Adrenal gland (tissue), 12 donors: Measurements from ENCODE around the gene KRT37. TPM values are rescaled to one million over a fixed set of nuclear protein-coding genes. Genes with fewer than 3 reads are reported as not detected.

ENCODE experiments used
- DNase-seq, 7 donors: peaks; one replicate each; pipeline ENCODE4 v3.0.0-alpha.2; 2019 to 2020
- H3K27ac ChIP-seq, 5 donors: fragments of 200-600 bp; sonication (generic) in 4 of 5; 1 replicate in 3 of 5; 2 replicates in 2 of 5; pipeline versions ENCODE4 v1.5.1 to v1.8.0; 2016 to 2020; ENCODE audit warnings: mild to moderate bottlenecking in 1 of 5
- H3K27me3 ChIP-seq: fragments of 200-600 bp; 2 replicates; pipeline ENCODE4 v1.8.0; 2021
- H3K36me3 ChIP-seq, 2 donors: fragments of 200-600 bp; replicated peaks in 1 of 2; 1 replicate in 1 of 2; 2 replicates in 1 of 2; pipeline versions ENCODE4 v1.5.1 to v1.8.0; 2018 to 2022
- H3K4me1 ChIP-seq, 2 donors: fragments of 200-600 bp; replicated peaks in 1 of 2; 1 replicate in 1 of 2; 2 replicates in 1 of 2; pipeline versions ENCODE4 v1.5.1 to v1.8.0; 2018 to 2021
- H3K4me3 ChIP-seq, 4 donors: fragments of 200-600 bp; sonication (generic) in 3 of 4; one replicate each; pipeline ENCODE4 v1.5.1; 2016 to 2018
- H3K9me3 ChIP-seq, 3 donors: fragments of 200-600 bp; sonication (generic) in 1 of 3; replicated peaks in 1 of 3; 1 replicate in 2 of 3; 2 replicates in 1 of 3; pipeline versions ENCODE4 v1.5.1 to v1.8.0; 2016 to 2021
- CTCF ChIP-seq, 6 experiments: fragments of 450-650 bp in 4 of 6; fragments of 200-600 bp in 2 of 6; sonication (generic) in 1 of 6; IDR thresholded peaks; 1 replicate in 5 of 6; 2 replicates in 1 of 6; pipeline versions ENCODE4 v1.5.1 to v1.8.0; 2016 to 2021; ENCODE audit warnings: antibody characterized with exemption in 6 of 6, mild to moderate bottlenecking in 2 of 6, moderate library complexity in 1 of 6
- POLR2A ChIP-seq, 2 donors: fragments of 450-650 bp; IDR thresholded peaks; one replicate each; pipeline ENCODE4 v1.6.1; 2017; ENCODE audit warnings: antibody characterized with exemption in 2 of 2, mild to moderate bottlenecking in 2 of 2, moderate library complexity in 1 of 2
- WGBS, 4 donors: extraction: QIAGEN DNeasy Blood & Tissue Kit in 2 of 4; methylation state at CpG; one replicate each; pipeline versions ENCODE4 v1.1.5 to v1.1.7; 2013 to 2017; 5-methylcytosine and 5-hydroxymethylcytosine counted together
- intact Hi-C, 2 donors: fragments of 100-400 bp; cut with DNase I; formaldehyde crosslinking; loops; one replicate each; pipeline versions ENCODE4 v1.14.1 to v1.15.0; 2022 to 2023
- polyA plus RNA-seq, 3 donors: library from polyadenylated mRNA; stranded (reverse); fragments of 200-250 nt in 2 of 3; fragments of 350-450 nt in 1 of 3; fragmentation: Illumina TruSeq in 1 of 3; extraction: RNeasy Lipid Tissue Mini Kit (QIAGEN cat#74804) in 1 of 3; gene quantifications; one replicate each; pipeline ENCODE4 v1.2.3, GENCODE V29; 2013 to 2014
- total RNA-seq, 9 donors: library from RNA; depleted of rRNA in 4 of 9; stranded (reverse); fragments of >200 nt in 4 of 9; fragments of 120-200 nt in 1 of 9; fragmentation: NEBNext Ultra II Directional in 1 of 9; extraction: Animal tissue kit (Norgen Biotek cat#: 25700) in 1 of 9; gene quantifications; one replicate each; pipeline versions ENCODE4 v1.1.0 to v1.2.4, GENCODE V29; 2013 to 2023
- donor health status: healthy with polysubstance abuse.
- donor health status: Bipolar disorder and iron deficiency.
- donor health status: DM: yes; HTN: yes; CAD: no.
- donor health status: DM: no; HTN: no; CAD: no.
- donor health status: DM: no; HTN: no; CAD: no.
- donor health status: DM: yes; HTN: yes; CAD: no.

KRT37 gene
- total and polyA plus RNA-seq, 12 donors: not detected

- H3K27me3 ChIP-seq: no peaks in the 10 kb centered on the region
- peaks cover 0 to 5% of the 10 kb centered on the region in 2 donors for H3K4me1 ChIP-seq
- no peaks in the 10 kb centered on the region for H3K9me3 ChIP-seq
- no peaks in the 10 kb centered on the region for H3K36me3 ChIP-seq
- no peak for TF ChIP-seq CTCF (IDR thresholded peaks at IDR 0.05)
- TF ChIP-seq POLR2A (IDR thresholded peaks at IDR 0.05): no peak
- WGBS, 4 donors: 59 to 73% (median 72%) methylated on average over 2 of the region's 2 CpGs
- DNase-seq: no peak
- H3K27ac ChIP-seq: no peak overlapping the region
- intact Hi-C loops: no loop called here
- no peak overlapping the region for H3K4me3 ChIP-seq
These were observed 26.9 kb upstream of the KRT37 start for GRCh38 chr17:41451154-41451728.

- Histone ChIP-seq H3K36me3 (no peaks in the 10 kb centered on the region), H3K4me1 (peaks cover 0 to 5% of the 10 kb centered on the region in 2 donors), H3K4me3 (no peak overlapping the region), H3K27ac (no peak overlapping the region), H3K9me3 (no peaks in the 10 kb centered on the region), H3K27me3 (no peaks in the 10 kb centered on the region)
- 77 to 100% (median 87%) methylated on average over 1 to 6 of the region's 6 CpGs for WGBS, 4 donors
- no peak for DNase-seq
- TF ChIP-seq CTCF (IDR thresholded peaks at IDR 0.05) (no peak), POLR2A (IDR thresholded peaks at IDR 0.05) (no peak)
- intact Hi-C loops: no loop called here
These were observed 24.6 kb upstream of the KRT37 start for GRCh38 chr17:41449008-41449407.

- DNase-seq: peak in 1 of 7 donors; percentile 19
- Histone ChIP-seq H3K4me3 (no peak overlapping the region), H3K27ac (no peak overlapping the region), H3K9me3 (no peaks in the 10 kb centered on the region), H3K4me1 (peaks cover 0 to 5% of the 10 kb centered on the region in 2 donors), H3K27me3 (no peaks in the 10 kb centered on the region), H3K36me3 (no peaks in the 10 kb centered on the region)
- intact Hi-C loops: no loop called here
- WGBS, 4 donors: 38 to 64% (median 50%) methylated on average over 2 of the region's 2 CpGs; no CpG with 5 or more reads in 1 of the 4 donors
- no peak for TF ChIP-seq POLR2A (IDR thresholded peaks at IDR 0.05)
- TF ChIP-seq CTCF (IDR thresholded peaks at IDR 0.05): no peak
These were observed 24.1 kb upstream of the KRT37 start for GRCh38 chr17:41448506-41448905.

GRCh38 chr17:41446806-41447205, 22.4 kb upstream of the KRT37 start:
- no peak for TF ChIP-seq POLR2A (IDR thresholded peaks at IDR 0.05)
- no peak for TF ChIP-seq CTCF (IDR thresholded peaks at IDR 0.05)
- H3K4me3 ChIP-seq: no peak overlapping the region
- DNase-seq: no peak

More at GRCh38 chr17:41446806-41447205, 22.4 kb upstream of the KRT37 start:
- Histone ChIP-seq H3K4me1 (peaks cover 0 to 5% of the 10 kb centered on the region in 2 donors), H3K36me3 (no peaks in the 10 kb centered on the region), H3K27me3 (no peaks in the 10 kb centered on the region), H3K9me3 (no peaks in the 10 kb centered on the region), H3K27ac (no peak overlapping the region)
- 11 to 53% (median 31%) methylated on average over 2 of the region's 2 CpGs for WGBS, 4 donors
- intact Hi-C loops: no loop called here
